Measurements from ENCODE around the gene IFI27.

- TF ChIP-seq, protein P1, sequence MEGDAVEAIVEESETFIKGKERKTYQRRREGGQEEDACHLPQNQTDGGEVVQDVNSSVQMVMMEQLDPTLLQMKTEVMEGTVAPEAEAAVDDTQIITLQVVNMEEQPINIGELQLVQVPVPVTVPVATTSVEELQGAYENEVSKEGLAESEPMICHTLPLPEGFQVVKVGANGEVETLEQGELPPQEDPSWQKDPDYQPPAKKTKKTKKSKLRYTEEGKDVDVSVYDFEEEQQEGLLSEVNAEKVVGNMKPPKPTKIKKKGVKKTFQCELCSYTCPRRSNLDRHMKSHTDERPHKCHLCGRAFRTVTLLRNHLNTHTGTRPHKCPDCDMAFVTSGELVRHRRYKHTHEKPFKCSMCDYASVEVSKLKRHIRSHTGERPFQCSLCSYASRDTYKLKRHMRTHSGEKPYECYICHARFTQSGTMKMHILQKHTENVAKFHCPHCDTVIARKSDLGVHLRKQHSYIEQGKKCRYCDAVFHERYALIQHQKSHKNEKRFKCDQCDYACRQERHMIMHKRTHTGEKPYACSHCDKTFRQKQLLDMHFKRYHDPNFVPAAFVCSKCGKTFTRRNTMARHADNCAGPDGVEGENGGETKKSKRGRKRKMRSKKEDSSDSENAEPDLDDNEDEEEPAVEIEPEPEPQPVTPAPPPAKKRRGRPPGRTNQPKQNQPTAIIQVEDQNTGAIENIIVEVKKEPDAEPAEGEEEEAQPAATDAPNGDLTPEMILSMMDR (IDR thresholded peaks at IDR 0.05) = no peak
- no peak for TF ChIP-seq POLR2A (IDR thresholded peaks at IDR 0.05)
Observed at GRCh38 chr14:94115631-94116030, 5.1 kb downstream of the IFI27 start.

Data from adrenal gland (tissue), 5 donors.